Left cardiac atrium (tissue), 4 donors: Measurements from ENCODE around the gene TIPARP. TPM values are rescaled to one million over a fixed set of nuclear protein-coding genes. Genes with fewer than 3 reads are reported as not detected.

ENCODE experiments used
- ATAC-seq, 2 donors: fragments of 200-7000 bp; cut with Tn5 transposase; one replicate each; pipeline ENCODE4 v1.9.1; 2020; ENCODE audit warnings: mild to moderate bottlenecking in 2 of 2, moderate library complexity in 2 of 2
- DNase-seq: peaks from one replicate; pipeline ENCODE4 v3.0.0-alpha.2; 2020
- intact Hi-C, 2 donors: fragments of 100-400 bp; cut with DNase I; formaldehyde crosslinking; loops; one replicate each; pipeline versions ENCODE4 v1.14.1 to v1.15.1; 2022 to 2023
- total RNA-seq, 2 donors: library from RNA; stranded (reverse); fragmentation: NEBNext Ultra II Directional; extraction: Animal tissue kit (Norgen Biotek cat#: 25700); gene quantifications; one replicate each; pipeline ENCODE4 v1.2.1, GENCODE V29; 2021
- donor health status: DM: no; HTN: yes; CAD: no.
- donor health status: DM: no; HTN: yes; CAD: no; lungs with severe emphysema.
- donor health status: DM: yes; HTN: yes; CAD: no.
- donor health status: Dilated cardiomyopathy.

Gene TIPARP
- total RNA-seq, 2 donors from 2014 or later = 34.1 to 37.2 TPM

DNA sequence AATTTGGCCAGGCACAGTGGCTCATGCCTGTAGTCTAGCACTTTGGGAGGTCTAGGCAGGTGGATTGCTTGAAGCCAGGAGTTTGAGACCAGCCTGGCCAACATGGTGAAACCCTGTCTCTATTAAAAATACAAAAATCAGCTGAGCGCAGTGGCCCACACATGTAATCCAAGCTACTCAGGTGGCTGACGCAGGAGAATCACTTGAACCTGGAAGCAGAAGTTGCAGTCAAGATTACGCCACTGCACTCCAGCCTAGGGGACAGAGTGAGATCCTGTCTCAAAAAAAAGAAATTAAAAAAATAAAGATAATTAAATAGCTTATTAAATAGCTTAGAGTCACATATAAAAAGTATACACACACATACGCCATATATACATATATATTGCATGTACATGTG, 3.7 kb upstream of the TIPARP start:
- intact Hi-C loops = loop anchor here (5.0 to 10.0 kb wide), 4 partner anchors 53 to 157 kb away; partner anchors contain the start of genes SSR3 (in 2 of the 2) and LEKR1 (in 1 of the 2)
- DNase-seq = no peak
- no peak for ATAC-seq

DNA sequence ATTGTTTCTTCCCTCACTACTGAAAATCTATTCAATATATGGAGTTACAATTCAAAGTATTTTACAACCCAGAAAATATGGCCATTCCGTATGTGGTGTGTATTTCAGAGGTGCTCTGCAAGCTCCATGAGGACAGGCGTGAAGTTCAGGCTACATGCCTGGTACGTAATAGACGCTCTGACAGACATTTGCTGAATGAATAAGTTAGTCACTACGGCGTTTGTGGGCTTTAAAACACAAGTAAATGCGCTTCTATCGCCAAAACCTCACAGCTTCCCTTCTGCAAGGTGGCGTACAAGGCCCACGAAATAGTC, 701 bp upstream of the TIPARP start:
- ATAC-seq (no peak), DNase-seq (no peak)
- intact Hi-C loops = loop anchor here (2.0 to 10.0 kb wide), 6 partner anchors 56 to 457 kb away; partner anchors contain the start of genes SSR3 (in 2 of the 2) and LEKR1 (in 1 of the 2)

- intact Hi-C loops = loop anchor here (2.0 to 10.0 kb wide), 8 partner anchors 58 to 456 kb away; partner anchors contain the start of genes SSR3 (in 2 of the 2) and LEKR1 (in 1 of the 2)
- ATAC-seq (peak; percentile 41 to 60), DNase-seq (peak; percentile 85)
Measured at GRCh38 chr3:156674911-156675829, 780 bp downstream of the TIPARP start.

DNA sequence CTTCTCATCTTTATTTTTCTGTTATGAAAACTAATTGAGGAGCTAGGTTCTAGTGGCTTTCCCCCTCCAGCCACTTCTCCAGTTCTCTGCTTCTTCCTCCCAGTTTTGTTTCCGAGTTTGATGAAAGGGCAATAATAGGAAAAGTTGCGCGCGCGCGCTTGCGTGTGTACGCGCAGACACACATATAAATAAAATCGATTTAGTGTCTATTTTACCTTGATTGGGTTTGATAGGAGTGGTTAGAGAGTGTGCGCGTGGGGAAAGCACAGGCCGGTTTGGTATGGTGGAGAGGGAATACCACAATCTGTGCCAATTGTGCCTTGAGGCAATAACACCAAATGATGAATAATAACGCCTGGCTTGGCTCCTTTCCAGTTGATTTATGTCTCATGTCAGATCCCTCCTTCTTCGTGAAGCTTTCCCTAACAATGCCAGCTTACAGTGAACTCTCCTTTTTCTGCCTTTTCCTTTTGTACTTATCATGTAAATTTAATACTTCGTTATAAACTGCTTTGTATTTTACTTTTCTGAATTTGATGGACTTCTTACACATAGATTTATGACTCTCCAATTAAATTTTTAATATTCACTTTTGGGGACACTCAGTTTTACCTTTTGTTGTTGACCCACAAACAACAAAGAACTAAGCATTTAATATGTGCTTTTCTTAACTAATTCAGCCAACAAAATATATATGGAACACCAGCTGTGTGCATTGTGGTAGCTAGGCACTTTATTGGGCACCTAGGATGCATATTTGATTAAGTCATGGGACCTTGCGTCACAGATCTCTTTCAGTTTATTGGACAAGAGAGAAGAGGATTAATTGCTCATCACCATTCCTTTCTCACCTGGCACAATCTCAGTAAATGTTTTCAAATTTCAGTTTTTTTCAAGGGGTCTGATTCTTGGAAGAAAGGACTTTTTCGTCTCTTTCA, 1.7 kb downstream of the TIPARP start:
- peak; percentile 41 for DNase-seq
- intact Hi-C loops = loop anchor here (2.0 to 10.0 kb wide), 5 partner anchors 121 to 455 kb away; partner anchors contain the start of gene SSR3 (in 1 of the 2)
- peak in 1 of 2 donors; percentile 2 for ATAC-seq

GRCh38 chr3:156676768-156677479, 2.5 kb downstream of the TIPARP start:
- intact Hi-C loops = loop anchor here (5.0 to 10.0 kb wide), 3 partner anchors 122 to 405 kb away; partner anchors contain the start of gene SSR3 (in 1 of the 2)
- DNase-seq (no peak), ATAC-seq (no peak)

DNA sequence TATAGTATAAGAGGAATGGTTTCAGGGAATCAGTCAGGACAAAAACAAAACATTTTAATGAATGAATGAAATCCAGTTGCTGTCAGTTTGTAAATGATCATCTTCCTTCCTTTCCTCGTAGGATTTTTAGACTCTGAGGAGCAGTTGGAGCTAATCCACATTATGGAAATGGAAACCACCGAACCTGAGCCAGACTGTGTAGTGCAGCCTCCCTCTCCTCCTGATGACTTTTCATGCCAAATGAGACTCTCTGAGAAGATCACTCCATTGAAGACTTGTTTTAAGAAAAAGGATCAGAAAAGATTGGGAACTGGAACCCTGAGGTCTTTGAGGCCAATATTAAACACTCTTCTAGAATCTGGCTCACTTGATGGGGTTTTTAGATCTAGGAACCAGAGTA, 3.1 kb downstream of the TIPARP start:
- DNase-seq (no peak), ATAC-seq (no peak)
- intact Hi-C loops = loop anchor here (5.0 to 10.0 kb wide), 3 partner anchors 123 to 405 kb away; partner anchors contain the start of gene SSR3 (in 1 of the 2)

- ATAC-seq = no peak
- intact Hi-C loops = loop anchor here (5.0 to 10.0 kb wide), 3 partner anchors 123 to 404 kb away; partner anchors contain the start of gene SSR3 (in 1 of the 2)
- no peak for DNase-seq
Measured at GRCh38 chr3:156678197-156678596, 3.8 kb downstream of the TIPARP start.

DNA sequence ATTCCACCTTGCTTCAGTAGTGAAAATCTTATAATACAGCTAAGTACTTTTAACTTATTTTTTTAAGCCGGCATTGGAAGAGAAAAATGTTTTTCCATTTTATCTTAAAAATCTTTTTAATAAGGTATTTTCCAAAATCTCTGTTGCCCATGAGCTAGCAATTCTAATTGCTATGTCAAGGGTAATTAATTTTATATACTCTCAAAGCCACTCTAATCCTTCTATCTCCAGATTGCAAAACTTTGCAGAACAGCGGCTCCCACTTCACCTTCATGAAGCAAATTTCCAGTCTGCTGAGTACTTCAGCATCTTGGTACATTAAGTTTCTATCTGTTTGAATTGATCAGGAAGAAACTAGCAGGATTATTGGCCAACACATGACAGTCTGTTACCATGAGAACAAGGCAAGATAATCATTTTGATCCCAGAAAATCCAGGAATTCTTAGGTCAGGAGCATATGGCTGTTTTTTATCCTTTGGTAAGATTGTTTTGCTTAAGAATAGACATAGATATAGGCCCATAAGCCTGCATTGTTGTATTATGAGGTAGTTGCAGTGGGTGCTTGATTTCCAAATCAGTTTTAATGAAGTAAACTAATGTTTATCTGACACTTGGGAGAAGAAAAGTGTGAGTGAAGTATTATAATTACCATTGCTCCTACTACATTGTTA, 6.0 kb downstream of the TIPARP start:
- DNase-seq = no peak
- intact Hi-C loops = no loop called here
- no peak for ATAC-seq

GRCh38 chr3:156681002-156681401, 6.6 kb downstream of the TIPARP start:
- peak; percentile 36 for DNase-seq
- intact Hi-C loops = no loop called here
- peak; percentile 63 to 92 for ATAC-seq

- intact Hi-C loops = no loop called here
- DNase-seq = no peak
- ATAC-seq = no peak
Measured at GRCh38 chr3:156682501-156682900, 8.1 kb downstream of the TIPARP start.

- ATAC-seq (no peak), DNase-seq (no peak)
- intact Hi-C loops = no loop called here
Measured at GRCh38 chr3:156682963-156683362, 8.6 kb downstream of the TIPARP start.

DNA sequence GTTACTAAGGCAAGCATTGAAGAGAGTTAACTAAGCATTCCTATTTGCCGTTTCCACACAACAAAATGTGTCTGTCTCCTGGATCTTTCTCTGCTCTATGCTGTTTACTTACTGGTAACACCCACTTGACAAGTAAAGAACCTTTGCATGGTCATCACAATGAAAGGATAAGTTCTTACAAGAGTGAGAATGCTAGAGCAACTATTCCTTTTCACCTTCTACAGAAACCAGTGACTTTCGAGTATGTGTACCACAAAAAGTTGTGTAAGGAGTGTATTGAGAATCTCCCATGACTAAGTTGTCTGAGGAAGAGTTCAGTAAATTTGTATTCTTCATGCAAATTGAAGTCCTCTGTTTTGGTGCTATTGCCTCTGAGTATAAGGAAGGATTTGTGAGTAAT, 10.8 kb downstream of the TIPARP start:
- intact Hi-C loops = no loop called here
- no peak for ATAC-seq
- no peak for DNase-seq

DNA sequence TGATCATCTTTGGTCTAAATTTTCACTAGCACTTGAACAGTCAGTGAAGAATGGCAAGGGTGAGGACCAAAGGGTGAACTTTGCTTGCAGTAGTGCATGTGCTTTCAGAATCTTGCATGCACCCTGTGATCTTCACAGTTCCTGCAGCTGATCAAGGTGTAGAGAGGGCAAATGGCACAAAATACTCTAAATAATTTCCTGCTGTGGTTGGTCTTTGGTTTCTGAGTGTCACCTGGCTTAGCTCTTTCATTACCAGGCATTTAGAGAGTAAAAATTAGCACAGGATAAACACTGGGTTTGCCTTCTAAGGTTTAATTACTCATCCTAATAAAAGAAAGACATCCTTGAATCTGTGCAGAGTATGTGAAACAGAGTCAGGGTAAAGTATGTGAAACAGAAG, 11.4 kb downstream of the TIPARP start:
- DNase-seq (no peak), ATAC-seq (no peak)
- intact Hi-C loops = no loop called here

- no peak for DNase-seq
- no peak for ATAC-seq
- intact Hi-C loops = no loop called here
Measured at GRCh38 chr3:156687023-156687422, 12.6 kb downstream of the TIPARP start.

- DNase-seq (no peak), ATAC-seq (no peak)
- intact Hi-C loops = no loop called here
Measured at GRCh38 chr3:156688632-156689452, 14.5 kb downstream of the TIPARP start.

DNA sequence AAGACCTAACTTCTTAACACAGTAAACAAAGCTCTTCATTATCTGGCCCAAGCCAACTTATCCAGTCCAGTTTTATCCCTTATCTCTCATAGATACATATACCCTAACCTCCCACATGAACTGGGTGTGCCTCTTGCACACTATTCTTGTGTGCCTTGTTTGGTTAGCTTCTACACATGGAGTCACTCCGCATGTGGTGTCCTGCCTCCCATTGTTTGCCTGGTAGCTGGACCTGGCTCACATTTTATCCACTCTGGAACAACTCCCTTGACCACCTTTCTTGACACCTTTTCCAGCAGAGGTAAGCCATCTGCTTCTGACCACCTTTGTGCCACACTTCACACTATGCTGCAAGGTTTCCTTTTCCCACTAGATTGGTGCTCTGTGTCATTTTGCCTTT, 15.2 kb downstream of the TIPARP start:
- ATAC-seq (no peak), DNase-seq (no peak)
- intact Hi-C loops = no loop called here

DNA sequence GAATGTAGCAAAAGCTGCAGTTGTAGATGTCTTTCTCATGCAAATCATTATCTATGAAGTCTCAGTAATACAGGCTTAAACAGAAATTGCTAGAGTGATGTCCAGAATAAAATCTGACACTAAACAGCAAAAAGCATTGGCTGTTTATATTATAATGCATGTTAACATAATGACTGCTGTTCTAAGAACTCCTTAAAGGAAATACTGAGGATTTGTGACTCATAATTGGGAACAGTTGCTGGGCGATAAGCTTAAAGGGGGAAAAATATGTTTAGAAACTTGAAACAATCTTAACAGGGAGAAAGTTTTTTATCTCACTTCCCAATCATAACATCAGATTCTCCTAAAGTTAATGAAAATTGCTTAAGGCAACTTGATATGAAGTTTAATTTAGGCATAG, 17.5 kb downstream of the TIPARP start:
- peak in 1 of 2 donors; percentile 3 for ATAC-seq
- no peak for DNase-seq
- intact Hi-C loops = no loop called here
